ENCODE data around the gene DVL3. TPM values are rescaled to one million over a fixed set of nuclear protein-coding genes. Genes with fewer than 3 reads are reported as not detected.
A peak's percentile ranks its signal among the peaks of the same experiment; 100 is the strongest.

DVL3 gene
- total RNA-seq, 4 donors from 2014 or later: 54.1 to 174 (median 65.7) TPM

- Histone ChIP-seq H3K27me3 (no peaks in the 10 kb centered on the region), H3K9me3 (no peaks in the 10 kb centered on the region), H3K36me3 (peaks cover 0 to 57% (median 28%) of the 10 kb centered on the region in 4 donors), H3K4me3 (no peak overlapping the region), H3K27ac (no peak overlapping the region), H3K4me1 (peaks cover 14 to 32% (median 29%) of the 10 kb centered on the region in 4 donors)
- intact Hi-C loops (cut with DNase I; ENCODE audit: low total_unique reads) (loop anchor here (10.0 kb wide), 1 partner anchor 45 kb away; the partner anchor contains the start of gene EIF2B5), in situ Hi-C loops (cut with MboI; ENCODE audit: low pct_ligation_motif_present in 1 of 4, low pct_unique_long_range_greater_than_20kb in 1 of 4, low sequenced_read_pairs in 3 of 4) (no loop called here)
- no peak for TF ChIP-seq POLR2A (IDR thresholded peaks at IDR 0.05)
- TF ChIP-seq EP300 (IDR thresholded peaks at IDR 0.05; ENCODE audit: low read depth): no peak
- TF ChIP-seq CTCF (IDR thresholded peaks at IDR 0.05): no peak
- no peak for TF ChIP-seq POLR2AphosphoS5 (IDR thresholded peaks at IDR 0.05)
- DNase-seq: no peak
- WGBS, 2 donors (ENCODE audit: low coverage in 1 of 2): 83% methylated on average over 6 of the region's 6 CpGs; no CpG with 5 or more reads in 1 of the 2 donors
Measured at GRCh38 chr3:184180165-184180564, 25.0 kb downstream of the DVL3 start.

GRCh38 chr3:184181596-184181995 lies 26.4 kb downstream of the DVL3 start:
- WGBS, 2 donors (ENCODE audit: low coverage in 1 of 2): 89 to 100% methylated on average over 1 to 9 of the region's 9 CpGs
- H3K27me3 ChIP-seq: no peaks in the 10 kb centered on the region
- H3K36me3 ChIP-seq: peaks cover 0 to 57% (median 28%) of the 10 kb centered on the region in 4 donors
- H3K4me1 ChIP-seq: peaks cover 11 to 27% (median 23%) of the 10 kb centered on the region in 4 donors
- no peak overlapping the region for H3K4me3 ChIP-seq
- DNase-seq: no peak
- H3K27ac ChIP-seq: no peak overlapping the region
- no peak for TF ChIP-seq POLR2A (IDR thresholded peaks at IDR 0.05)
- no peak for TF ChIP-seq POLR2AphosphoS5 (IDR thresholded peaks at IDR 0.05)
- TF ChIP-seq EP300 (IDR thresholded peaks at IDR 0.05; ENCODE audit: low read depth): no peak
- TF ChIP-seq CTCF (IDR thresholded peaks at IDR 0.05): no peak
- intact Hi-C loops (cut with DNase I; ENCODE audit: low total_unique reads) (loop anchor here (10.0 kb wide), 1 partner anchor 47 kb away; the partner anchor contains the start of gene EIF2B5), in situ Hi-C loops (cut with MboI; ENCODE audit: low pct_ligation_motif_present in 1 of 4, low pct_unique_long_range_greater_than_20kb in 1 of 4, low sequenced_read_pairs in 3 of 4) (no loop called here)
- no peaks in the 10 kb centered on the region for H3K9me3 ChIP-seq

GRCh38 chr3:184183679-184184078 lies 28.5 kb downstream of the DVL3 start:
- intact Hi-C loops (cut with DNase I; ENCODE audit: low total_unique reads) (loop anchor here (10.0 kb wide), 1 partner anchor 49 kb away; the partner anchor contains the start of gene EIF2B5), in situ Hi-C loops (cut with MboI; ENCODE audit: low pct_ligation_motif_present in 1 of 4, low pct_unique_long_range_greater_than_20kb in 1 of 4, low sequenced_read_pairs in 3 of 4) (no loop called here)
- DNase-seq: no peak
- 89% methylated on average over 5 of the region's 5 CpGs; no CpG with 5 or more reads in 1 of the 2 donors for WGBS, 2 donors (ENCODE audit: low coverage in 1 of 2)
- no peak overlapping the region for H3K27ac ChIP-seq
- H3K36me3 ChIP-seq: peaks cover 0 to 55% (median 28%) of the 10 kb centered on the region in 4 donors
- no peaks in the 10 kb centered on the region for H3K27me3 ChIP-seq
- peaks cover 15 to 29% (median 20%) of the 10 kb centered on the region in 4 donors for H3K4me1 ChIP-seq
- TF ChIP-seq POLR2A (IDR thresholded peaks at IDR 0.05) (no peak), EP300 (IDR thresholded peaks at IDR 0.05; ENCODE audit: low read depth) (no peak), CTCF (IDR thresholded peaks at IDR 0.05) (no peak), POLR2AphosphoS5 (IDR thresholded peaks at IDR 0.05) (no peak)
- no peaks in the 10 kb centered on the region for H3K9me3 ChIP-seq
- no peak overlapping the region for H3K4me3 ChIP-seq

- no peak for DNase-seq
- no peaks in the 10 kb centered on the region for H3K27me3 ChIP-seq
- WGBS, 2 donors (ENCODE audit: low coverage in 1 of 2): 96 to 100% methylated on average over 3 to 18 of the region's 18 CpGs
- H3K9me3 ChIP-seq: no peaks in the 10 kb centered on the region
- in situ Hi-C loops (cut with MboI; ENCODE audit: low pct_ligation_motif_present in 1 of 4, low pct_unique_long_range_greater_than_20kb in 1 of 4, low sequenced_read_pairs in 3 of 4) (no loop called here), intact Hi-C loops (cut with DNase I; ENCODE audit: low total_unique reads) (loop anchor here (10.0 kb wide), 1 partner anchor 50 kb away; the partner anchor contains the start of gene EIF2B5)
- TF ChIP-seq POLR2AphosphoS5 (IDR thresholded peaks at IDR 0.05) (no peak), POLR2A (IDR thresholded peaks at IDR 0.05) (no peak), EP300 (IDR thresholded peaks at IDR 0.05; ENCODE audit: low read depth) (no peak), CTCF (IDR thresholded peaks at IDR 0.05) (no peak)
- H3K36me3 ChIP-seq: peaks cover 0 to 56% (median 26%) of the 10 kb centered on the region in 4 donors
- H3K27ac ChIP-seq: peak overlapping the region; percentile 84 to 90 (median 86)
- no peak overlapping the region for H3K4me3 ChIP-seq
- H3K4me1 ChIP-seq: peaks cover 15 to 29% (median 20%) of the 10 kb centered on the region in 4 donors
Measured at GRCh38 chr3:184184546-184185230, 29.5 kb downstream of the DVL3 start.
